NCI-H510A (cell line): ENCODE data around the gene LAMA3.

Experiments
- DNase-seq: peaks from one replicate; lab custom pipeline; 2025; lab: John Stamatoyannopoulos, UW

Gene LAMA3

DNA sequence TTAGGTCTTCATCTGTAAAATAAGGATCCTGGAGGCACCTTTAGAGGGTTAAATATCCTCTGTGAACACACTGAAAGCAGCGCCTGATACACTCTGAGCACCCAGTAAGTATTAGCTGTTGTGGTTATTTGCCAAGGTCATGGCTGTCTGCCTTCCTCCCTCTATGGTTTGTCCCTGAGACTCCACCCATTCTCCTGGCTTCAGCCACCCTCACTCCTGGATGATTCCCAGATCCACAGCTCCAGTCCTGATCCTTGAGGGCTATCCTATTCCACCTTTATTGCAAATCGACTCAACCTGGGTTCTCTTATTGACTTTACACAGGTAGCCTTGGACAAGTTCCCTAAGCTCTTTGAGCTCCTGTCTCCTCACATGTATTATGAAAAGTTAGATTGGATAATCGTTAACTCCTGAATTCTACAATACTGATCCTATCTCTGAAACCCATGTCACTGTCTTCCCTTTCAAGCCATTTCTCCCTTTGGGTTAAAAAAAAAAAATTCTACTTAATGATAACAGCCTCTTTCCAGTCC, 162.3 kb downstream of the LAMA3 start:
- no peak for DNase-seq

DNA sequence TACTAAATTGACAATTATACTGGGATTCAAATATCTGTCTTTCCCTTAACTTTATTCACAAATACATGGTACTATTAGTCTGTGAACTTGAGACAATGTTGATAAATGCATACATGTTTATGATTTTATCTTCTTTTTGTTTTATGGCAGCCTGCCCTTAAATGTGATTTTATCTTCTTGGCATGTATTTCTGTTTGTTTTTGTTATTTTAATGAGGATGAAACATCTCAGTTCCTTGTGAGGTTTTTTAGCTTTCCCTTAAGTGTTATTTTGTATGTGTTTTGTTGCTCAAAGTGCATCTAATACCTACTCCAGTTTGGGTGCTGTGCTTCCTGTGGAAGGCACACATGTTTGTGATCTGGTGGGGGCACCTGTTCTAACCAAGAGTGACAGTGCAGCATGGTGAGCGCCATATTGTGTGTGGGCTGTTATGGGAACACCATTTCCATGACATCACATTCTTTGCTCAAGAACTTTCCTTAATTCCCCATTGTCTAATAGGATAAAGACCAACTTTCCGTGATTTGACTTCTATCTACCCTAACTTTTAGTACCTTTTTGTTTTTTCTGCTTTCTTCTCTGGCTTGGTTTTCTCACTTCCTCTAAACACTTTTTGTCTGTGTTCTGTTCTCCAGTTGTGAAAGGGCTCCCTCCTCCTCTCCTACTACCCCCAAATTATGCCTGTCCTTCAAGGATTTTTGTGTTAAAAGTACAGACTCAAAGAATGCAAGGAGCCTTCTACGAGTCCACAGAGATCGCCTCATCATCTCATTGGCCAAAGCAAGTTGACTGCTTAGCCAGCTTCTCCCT, 163.2 kb downstream of the LAMA3 start:
- DNase-seq = no peak

DNA sequence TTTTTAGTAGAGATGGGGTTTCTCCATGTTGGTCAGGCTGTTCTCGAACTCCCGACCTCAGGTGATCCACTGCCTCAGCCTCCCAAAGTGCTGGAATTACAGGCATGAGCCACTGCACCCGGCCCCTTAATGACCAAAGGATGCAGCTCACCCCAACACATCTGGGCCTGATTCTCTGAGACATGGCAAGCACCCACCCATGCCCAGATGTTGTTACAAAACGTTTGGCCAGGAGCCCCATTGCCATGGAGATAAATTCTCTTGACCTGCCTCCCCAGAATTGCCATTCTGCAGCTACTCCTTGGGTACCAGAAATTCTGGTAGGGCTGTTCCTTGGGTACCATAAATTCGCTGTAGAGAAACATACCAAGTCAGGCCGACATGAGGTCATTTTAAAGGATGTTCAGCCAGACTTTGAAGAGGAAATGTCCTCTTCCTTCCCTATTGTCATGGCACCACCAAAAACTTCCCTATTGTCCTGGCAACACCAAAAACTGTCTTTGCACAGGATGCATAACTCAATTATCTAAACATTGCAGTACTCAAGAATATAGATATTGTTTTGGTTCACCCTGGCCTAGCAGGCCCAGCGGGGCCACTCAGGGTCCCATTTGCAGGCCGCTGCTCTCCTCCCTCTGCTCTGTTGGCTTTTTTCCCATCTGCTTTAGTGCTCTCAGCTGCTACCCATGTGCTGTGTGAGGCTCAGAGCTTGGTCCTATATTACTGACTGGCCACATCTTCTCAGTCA, 164.4 kb downstream of the LAMA3 start:
- no peak for DNase-seq

DNA sequence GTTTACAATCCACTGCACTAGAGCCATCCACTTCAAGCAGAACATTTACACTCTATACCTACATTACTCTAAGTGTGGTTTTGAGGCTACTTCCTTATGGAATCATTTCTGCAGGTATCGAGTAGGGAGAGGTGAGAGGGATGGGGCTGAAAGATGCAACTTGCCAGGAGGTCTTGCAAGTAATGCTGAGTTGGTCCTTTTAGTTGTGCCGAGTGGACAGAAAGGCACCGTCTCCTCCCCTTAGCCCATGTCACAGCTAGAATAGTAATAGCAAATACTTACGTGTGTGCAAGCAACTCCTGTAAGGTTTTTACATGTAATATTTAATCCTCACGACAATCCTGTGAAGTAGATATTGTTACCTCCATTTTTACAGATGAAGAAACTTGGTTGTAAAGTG, 166.5 kb downstream of the LAMA3 start:
- no peak for DNase-seq

DNA sequence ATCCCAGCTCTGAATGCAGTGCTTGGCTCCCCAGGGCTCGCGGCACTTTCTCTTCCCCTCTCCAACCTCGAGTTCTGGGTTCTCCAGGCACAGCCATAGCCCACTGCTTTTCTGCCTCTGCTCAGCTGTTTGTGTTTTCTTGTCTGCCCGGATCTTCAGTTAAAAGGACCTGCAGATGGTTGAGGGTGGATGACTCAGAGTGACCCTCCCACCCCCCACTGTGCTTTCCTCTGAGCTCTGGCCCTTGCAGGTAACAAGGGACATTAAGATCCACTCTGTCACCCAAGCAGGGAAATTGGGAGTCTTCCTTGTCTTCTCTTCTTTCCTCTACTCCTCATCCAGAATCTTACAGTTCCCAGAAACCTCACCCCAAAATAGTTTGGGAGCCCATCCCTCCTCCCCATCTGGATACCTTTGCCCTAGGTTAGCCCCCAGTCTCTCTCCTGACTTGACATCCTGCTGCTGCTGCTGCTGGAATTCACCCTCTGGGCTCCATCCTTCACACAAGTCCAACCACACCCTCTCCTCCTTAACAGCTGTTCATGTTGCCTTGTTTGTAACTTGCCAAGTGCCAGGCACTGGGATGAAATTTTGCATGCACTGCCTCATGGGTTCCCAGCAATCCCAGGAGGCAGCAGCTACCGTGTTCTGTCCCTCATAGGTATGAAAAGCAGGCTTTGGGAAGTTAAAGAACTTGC, 167.4 kb downstream of the LAMA3 start:
- no peak for DNase-seq

DNA sequence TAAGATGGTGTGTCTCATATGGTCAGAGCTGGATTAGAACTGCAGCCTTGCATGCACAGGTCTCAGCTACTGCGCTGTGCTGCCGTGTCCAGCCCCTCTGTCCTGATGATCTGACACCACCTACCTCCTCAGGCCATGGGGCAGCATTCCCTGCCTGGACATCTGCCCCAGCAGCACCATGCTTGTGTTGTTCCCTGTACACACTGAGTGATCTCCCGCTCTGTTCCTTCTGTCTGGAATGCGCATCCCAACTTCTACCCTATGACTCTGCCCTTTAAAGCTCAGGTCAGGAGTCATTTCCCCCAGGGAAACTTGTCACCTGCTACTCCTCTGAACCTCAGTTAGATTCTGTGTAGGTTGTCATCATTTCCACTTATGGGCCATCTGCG, 167.9 kb downstream of the LAMA3 start:
- DNase-seq = no peak

DNA sequence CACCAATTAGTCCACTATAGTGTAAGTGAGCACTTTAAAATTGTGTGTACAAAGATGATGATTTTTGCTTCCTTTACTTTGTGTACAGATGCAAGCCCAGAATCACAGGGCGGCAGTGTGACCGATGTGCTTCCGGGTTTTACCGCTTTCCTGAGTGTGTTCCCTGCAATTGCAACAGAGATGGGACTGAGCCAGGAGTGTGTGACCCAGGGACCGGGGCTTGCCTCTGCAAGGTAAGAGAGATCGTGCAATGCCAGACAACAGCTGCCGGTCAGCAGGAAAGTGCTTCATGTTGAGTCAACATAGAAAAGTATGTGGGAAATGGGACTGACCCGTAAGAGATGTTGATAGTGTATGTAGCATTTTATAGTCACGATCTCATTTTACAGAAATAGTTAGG, 168.5 kb downstream of the LAMA3 start:
- peak; percentile 50 for DNase-seq

DNA sequence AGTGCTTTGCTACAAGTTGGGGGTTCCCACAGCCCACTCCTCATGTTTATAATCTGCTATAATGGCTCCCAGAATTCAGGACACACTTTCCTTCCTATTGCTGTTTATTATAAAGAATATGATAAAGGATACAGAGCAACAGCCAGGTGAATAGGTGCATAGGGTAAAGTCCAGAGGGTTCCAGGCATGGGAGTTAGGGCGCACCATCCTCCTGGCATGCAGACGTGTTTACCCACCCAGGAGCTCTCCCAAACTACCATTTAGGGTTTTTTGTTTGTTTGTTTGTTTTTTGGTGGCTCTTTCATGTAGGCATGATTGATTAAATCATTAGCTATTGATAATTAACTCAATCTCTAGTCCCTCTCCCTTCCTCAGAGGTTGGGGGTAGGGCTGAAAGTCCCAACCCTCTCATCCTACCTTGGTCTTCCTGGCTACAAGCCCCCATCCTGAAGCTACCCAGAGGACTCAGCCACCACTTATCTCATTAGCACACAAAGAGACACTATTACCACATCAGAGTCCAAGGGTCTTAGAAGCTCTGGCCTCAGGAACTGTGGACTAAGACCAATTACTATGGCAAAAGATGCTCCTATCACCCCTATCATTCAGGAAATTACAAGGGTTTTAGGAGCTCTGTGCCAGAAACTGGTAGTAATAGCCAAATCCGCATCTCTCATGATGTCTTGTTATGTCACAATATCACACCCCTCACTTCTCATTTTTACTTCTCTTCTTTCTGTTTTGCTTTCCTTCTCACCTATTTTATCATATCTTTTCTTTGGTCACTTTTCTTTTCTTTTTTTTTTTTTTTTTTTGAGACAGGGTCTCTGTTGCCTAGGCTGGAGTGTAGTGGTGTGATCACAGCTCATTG, 170.4 kb downstream of the LAMA3 start:
- DNase-seq = no peak

DNA sequence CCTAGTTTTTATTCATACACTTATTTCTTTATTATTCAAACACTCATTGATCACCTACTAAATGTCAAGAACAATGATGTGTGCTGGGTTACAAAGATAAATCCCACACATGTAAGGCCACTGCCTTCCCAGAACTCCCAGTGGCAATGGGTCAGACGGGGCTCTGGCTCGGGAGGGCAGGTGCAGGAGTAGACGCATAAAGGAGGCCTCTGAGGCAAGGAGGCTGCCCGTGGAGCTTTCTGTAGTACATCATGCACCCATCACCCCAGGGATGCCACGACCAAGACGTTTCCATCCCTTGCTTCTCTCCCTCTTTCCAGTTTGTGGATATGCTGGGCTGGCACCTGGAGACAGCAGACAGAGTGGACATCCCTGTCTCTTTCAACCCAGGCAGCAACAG, 172.1 kb downstream of the LAMA3 start:
- DNase-seq = no peak

DNA sequence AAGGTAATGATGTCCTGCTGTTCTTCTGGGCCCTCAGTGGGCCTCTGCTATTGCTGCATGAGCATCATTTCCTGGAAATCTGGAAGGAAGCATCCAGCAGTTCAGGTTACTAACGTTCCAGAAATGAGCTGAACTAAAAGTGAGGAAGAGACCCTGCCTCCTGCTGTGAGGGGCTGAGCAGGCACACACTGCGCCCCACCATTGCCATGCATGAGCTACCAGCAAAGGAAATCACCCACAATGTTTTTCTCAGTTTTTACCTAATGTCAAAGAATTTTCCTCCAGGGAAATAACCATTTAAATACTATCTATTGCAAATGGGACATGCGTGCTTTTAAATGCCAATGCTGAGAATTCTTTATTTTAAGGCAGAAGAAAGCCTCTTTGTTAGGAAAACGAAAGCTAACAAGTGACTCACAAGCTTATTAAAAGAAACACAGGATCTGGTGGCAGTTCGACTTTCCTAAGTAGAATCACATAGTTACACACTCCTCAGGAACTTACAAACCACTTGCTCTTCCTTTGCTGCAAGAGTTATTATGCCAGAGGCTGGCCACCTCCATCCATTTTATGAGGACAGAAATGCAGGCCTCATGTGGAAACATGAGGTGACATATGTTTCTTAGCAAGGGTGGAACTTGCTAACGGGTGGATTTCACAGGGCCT, 172.7 kb downstream of the LAMA3 start:
- no peak for DNase-seq

DNA sequence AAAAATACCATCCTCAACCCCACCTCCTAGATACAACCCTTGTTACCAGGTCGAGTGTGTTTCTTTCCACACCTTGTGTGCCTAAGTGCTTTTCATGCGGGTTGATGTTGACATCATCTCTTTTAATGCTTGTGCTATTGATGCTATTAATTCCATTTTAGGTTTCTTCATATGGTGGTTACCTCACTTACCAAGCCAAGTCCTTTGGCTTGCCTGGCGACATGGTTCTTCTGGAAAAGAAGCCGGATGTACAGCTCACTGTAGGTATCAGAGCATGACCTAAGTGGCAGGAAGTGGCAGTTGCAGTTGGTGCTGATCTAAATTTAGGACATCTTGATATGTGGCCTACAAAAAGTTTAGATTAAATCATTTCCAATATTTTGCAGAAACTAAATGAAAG, 175.4 kb downstream of the LAMA3 start:
- DNase-seq = peak; percentile 19

DNA sequence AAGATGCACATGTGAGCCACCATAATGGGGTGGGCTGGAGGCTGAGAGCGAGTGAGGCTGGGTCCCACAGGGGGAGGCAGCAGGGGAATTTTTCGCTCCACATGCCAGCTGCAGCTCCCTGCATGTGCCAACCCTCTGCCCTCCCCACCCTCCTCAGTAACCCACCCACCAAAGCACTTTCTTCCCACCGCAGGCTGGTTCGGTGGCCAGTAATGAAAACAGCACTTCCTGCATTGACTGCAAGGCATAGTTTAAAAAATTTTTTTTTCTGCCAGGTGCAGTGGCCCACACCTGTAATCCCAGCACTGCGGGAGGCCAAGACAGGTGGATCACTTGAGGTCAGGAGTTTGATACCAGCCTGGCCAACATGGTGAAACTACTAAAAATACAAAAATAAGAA, 177.8 kb downstream of the LAMA3 start:
- no peak for DNase-seq

DNA sequence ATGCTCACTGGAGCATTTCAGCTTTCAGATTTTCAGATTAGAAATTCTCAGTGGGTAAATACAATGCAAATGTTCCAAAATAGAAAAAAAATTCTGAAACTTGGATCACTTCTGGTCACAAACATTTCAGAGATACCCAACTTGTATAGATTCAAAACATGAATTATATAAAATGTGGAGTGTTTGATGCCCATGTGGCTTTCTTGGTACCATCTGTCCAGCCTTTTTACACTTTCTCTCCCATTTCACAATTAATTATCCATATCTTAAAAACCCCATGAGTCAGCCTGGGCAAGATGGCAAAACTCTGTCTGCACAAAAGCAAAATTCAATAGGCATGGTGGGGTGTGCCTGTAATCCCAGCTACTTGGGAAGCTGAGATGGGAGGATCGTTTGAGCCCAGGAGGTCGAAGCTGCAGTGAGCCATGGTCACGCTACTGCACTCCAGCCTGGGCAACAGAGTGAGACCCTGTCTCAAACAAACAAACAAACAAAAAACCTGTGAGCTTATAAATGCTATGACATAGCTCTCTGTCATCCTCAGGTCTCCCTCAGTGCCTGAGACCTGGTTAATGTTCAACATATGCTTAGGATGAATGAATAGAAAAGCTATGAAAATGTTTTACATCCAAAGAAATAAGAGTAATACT, 179.0 kb downstream of the LAMA3 start:
- DNase-seq = no peak

DNA sequence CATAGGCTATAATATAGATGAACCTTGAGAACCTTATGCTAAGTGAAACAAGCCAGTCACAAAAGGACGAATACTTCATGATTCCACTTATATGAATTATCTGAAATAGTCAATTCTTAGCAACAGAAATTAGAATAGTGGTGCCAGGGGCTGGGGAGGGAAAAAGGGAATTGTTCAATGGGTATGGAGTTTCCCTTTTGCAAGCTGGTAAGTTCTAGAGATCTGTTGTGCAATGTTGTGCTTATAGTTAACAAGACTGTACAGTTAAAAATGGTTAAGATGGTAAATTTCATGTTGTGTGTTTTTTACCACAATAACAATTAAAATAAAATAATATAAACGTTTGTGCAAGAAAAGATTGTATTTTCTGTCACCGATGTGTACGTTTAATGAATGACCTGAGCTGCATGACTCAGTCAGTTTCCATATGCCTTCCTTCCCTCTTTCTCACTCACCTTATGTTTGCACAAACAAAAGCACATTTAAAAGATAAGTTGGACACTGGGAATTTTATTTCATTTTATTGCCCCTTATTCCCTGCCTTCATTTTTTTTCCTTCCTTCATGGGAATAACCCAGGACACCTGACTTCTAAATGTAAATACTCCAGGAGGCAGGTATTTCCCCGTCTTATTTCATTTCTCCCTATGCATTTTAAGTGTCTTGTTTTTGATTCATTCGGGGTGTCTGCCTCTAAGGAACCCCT, 181.6 kb downstream of the LAMA3 start:
- no peak for DNase-seq

DNA sequence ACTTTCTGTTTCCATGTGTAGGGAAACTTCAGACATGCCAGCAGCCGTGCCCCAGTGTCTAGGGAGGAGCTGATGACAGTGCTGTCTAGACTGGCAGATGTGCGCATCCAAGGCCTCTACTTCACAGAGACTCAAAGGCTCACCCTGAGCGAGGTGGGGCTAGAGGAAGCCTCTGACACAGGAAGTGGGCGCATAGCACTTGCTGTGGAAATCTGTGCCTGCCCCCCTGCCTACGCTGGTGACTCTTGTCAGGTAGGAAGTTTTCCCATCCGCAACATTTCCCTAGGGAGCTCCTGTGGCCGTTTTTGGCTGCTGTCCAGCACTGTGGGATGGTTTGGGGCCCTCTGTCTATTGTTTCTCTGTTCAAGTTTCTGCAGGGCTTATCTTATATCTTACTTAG, 182.2 kb downstream of the LAMA3 start:
- peak; percentile 13 for DNase-seq

DNA sequence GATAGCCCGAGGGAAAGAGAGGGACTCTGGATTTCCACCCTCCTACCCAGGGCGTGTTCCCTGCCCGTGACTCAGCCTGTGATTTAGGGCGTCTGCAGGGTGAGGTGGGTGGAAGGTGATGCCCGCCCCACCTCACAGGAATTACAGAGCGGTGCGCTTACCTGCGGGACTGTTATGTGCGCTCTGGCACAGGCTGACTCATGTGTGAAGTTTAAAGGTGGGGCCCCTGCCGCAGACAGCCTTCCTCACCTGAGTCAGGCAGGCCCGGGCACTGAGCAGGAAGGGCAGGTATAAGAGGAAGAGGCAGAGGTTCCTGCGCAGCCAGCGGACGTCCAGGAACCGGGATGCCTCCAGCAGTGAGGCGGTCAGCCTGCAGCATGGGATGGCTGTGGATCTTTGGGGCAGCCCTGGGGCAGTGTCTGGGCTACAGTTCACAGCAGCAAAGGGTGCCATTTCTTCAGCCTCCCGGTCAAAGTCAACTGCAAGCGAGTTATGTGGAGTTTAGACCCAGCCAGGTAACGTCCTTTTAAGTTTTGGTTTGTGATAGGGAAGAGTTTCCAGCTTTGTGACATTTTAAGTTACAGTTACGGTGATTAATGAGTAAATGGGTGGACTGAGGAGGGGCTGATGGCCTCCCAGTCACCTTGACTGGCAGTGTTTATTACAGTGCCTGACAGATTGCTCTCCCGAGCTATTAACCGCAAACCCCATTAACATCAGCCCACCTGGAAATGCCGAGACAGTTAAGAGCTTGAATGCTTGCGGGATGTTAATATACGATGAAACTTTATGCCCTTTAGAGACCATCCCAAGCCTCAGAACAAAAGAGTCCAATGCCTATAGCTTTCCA, 183.7 kb downstream of the LAMA3 start:
- DNase-seq = peak; percentile 16

DNA sequence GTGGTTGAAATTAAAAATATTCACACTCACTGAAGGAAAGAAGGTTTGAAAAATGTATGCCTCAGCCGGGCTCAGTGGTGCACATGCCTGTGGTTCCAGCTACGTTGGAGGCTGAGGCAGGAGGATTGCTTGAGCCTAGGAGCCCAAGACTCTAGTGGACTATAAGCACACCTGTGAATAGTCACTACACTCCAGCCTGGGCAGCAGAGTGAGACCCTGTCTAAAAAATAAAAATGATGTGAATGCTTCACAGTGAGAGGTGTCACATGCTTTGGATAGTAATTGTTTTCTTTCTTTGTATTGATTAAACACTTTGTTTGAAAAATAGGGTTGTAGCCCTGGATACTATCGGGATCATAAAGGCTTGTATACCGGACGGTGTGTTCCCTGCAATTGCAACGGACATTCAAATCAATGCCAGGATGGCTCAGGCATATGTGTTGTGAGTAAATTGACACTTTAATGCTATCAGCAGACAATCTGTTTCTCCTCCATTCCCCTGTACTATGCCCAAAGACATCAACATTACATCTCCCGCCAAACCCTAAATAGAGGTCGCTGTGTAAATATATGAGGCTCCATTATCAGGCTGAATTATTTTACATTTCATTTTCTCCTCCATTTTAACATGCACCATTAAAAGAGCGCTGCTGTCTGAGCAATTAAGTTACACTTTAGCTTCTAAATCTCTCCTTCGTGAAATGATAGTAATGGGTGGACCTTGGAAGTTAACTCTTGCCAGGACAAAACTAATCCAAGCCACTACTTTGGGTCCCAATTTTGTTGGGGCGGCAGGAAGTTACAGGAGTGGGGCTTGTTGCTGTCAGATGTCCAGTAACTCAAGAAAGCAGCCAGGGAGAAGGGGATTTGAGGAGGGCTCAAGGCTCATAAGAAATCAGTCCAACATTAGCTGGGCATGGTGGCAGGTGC, 187.0 kb downstream of the LAMA3 start:
- DNase-seq = no peak

DNA sequence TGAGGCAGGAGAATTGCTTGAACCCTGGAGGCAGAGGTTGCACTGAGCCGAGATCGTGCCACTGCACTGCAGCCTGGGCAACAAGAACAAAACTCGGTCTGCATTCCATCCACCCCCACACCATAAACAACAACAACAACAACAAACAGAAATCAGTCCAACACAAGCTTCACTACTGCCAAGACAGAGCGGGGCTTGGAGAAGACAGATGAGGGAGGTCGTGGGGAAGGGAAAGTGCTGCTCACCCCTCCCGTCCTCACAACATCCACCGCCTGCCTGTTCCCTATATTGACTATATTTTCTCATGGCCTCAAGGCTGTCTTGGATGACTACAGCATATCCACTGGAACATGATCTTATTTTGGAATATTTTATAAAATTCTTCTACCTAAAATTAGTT, 187.7 kb downstream of the LAMA3 start:
- DNase-seq = no peak
